Heart left ventricle (tissue), 16 donors: ENCODE data around the gene MGLL. TPM values are rescaled to one million over a fixed set of nuclear protein-coding genes. Genes with fewer than 3 reads are reported as not detected.

Experiments
- ATAC-seq, 4 donors: fragments of 200-7000 bp; cut with Tn5 transposase; one replicate each; pipeline ENCODE4 v1.9.1; 2020 to 2022; ENCODE audit warnings: moderate library complexity in 4 of 4, mild to moderate bottlenecking in 3 of 4, moderate number of reproducible peaks in 1 of 4
- DNase-seq, 5 donors: peaks; one replicate each; pipeline ENCODE4 v3.0.0-alpha.2; 2020
- H3K27ac ChIP-seq, 12 donors: fragments of 200-600 bp; sonication (generic) in 4 of 12; one replicate each; pipeline versions ENCODE4 v1.5.0 to v1.8.0; 2016 to 2022; ENCODE audit warnings: mild to moderate bottlenecking in 2 of 12
- H3K27me3 ChIP-seq, 9 donors: fragments of 200-600 bp; sonication (generic) in 2 of 9; one replicate each; pipeline versions ENCODE4 v1.5.1 to v1.8.0; 2016 to 2022; ENCODE audit warnings: mild to moderate bottlenecking in 3 of 9
- H3K36me3 ChIP-seq, 9 donors: fragments of 200-600 bp; sonication (generic) in 2 of 9; one replicate each; pipeline versions ENCODE4 v1.5.0 to v1.8.0; 2018 to 2022; ENCODE audit warnings: mild to moderate bottlenecking in 2 of 9
- H3K4me1 ChIP-seq, 12 donors: fragments of 200-600 bp; sonication (generic) in 4 of 12; one replicate each; pipeline versions ENCODE4 v1.5.0 to v1.8.0; 2016 to 2022; ENCODE audit warnings: mild to moderate bottlenecking in 3 of 12
- H3K4me3 ChIP-seq, 12 donors: fragments of 200-600 bp; sonication (generic) in 4 of 12; one replicate each; pipeline versions ENCODE4 v1.5.0 to v1.8.0; 2017 to 2022; ENCODE audit warnings: mild to moderate bottlenecking in 9 of 12, moderate library complexity in 4 of 12
- H3K9me3 ChIP-seq, 12 donors: fragments of 200-600 bp; sonication (generic) in 4 of 12; one replicate each; pipeline versions ENCODE4 v1.5.0 to v1.8.0; 2016 to 2022; ENCODE audit warnings: mild to moderate bottlenecking in 1 of 12
- CTCF ChIP-seq, 12 donors: fragments of 200-600 bp; sonication (generic) in 4 of 12; IDR thresholded peaks; one replicate each; pipeline versions ENCODE4 v1.5.0 to v1.8.0; 2018 to 2022; ENCODE audit warnings: antibody characterized with exemption in 12 of 12, mild to moderate bottlenecking in 5 of 12
- POLR2A ChIP-seq, 2 donors: fragments of 450-650 bp; IDR thresholded peaks; one replicate each; pipeline ENCODE4 v1.6.1; 2017; ENCODE audit warnings: antibody characterized with exemption in 2 of 2, mild to moderate bottlenecking in 2 of 2, moderate library complexity in 2 of 2
- WGBS, 4 donors: extraction: QIAGEN DNeasy Blood & Tissue Kit in 2 of 4; methylation state at CpG; one replicate each; pipeline versions ENCODE4 v1.1.5 to v1.1.7; 2013 to 2018; 5-methylcytosine and 5-hydroxymethylcytosine counted together
- intact Hi-C, 10 donors: fragments of 100-400 bp; cut with DNase I; formaldehyde crosslinking; loops; one replicate each; pipeline versions ENCODE4 v1.11.1 to v1.14.2; 2022
- polyA plus RNA-seq, 2 donors: library from polyadenylated mRNA; stranded (reverse); fragments of 200-250 nt; gene quantifications; one replicate each; pipeline ENCODE4 v1.2.3, GENCODE V29; 2013
- total RNA-seq, 9 donors: library from RNA; depleted of rRNA in 2 of 9; stranded (reverse); fragments of >200 nt in 2 of 9; fragmentation: NEBNext Ultra II Directional in 3 of 9; extraction: Animal tissue kit (Norgen Biotek cat#: 25700) in 3 of 9; gene quantifications; one replicate each; pipeline versions ENCODE4 v1.1.0 to v1.2.4, GENCODE V29; 2016 to 2023
- donor health status: ischemic (EF 13 %, LVEDD 7.1; RV severe dilation, severe dysfunction).
- donor health status: healthy with polysubstance abuse.
- donor health status: DM: no; HTN: yes; CAD: no.
- donor health status: DM: no; HTN: no; CAD: no.
- donor health status: ischemic (EF 25% LVEDD 6.9; RV normal size, moderate dysfunction).
- donor health status: ischemic (EF 25% LVEDD 5.7; RV mildly dilated, moderate dysfunction).
- donor health status: healthy.
- donor health status: DM: yes; HTN: yes; CAD: no.
- donor health status: ischemic (EF 35%, LVEDD 5.7; RV mildly dilated, moderate dysfunction).
- donor health status: nonischemic (EF 11% LVEDD 7.7; RV severe dilation, severe dysfunction).
- donor health status: DM: yes; HTN: yes; CAD: no.
- donor health status: PGD.
- donor health status: ischemic (EF 29% LVEDD 5.4; RV normal size, mild dysfunction).
- donor health status: nonischemic (EF 23%, LVEDD 6.1; RV moderate dilation, normal function).

The MGLL gene
- total and polyA plus RNA-seq, 11 donors, result 38.5 to 119 (median 78.9) TPM

- Histone ChIP-seq H3K36me3 (peaks cover 0 to 87% (median 60%) of the 10 kb centered on the region in 9 donors), H3K4me3 (peak overlapping the region in 1 of 12 donors; percentile 8), H3K27ac (peak overlapping the region in 11 of 12 donors; percentile 17 to 97 (median 91)), H3K9me3 (peaks cover 0 to 5% (median 0%) of the 10 kb centered on the region in 12 donors), H3K4me1 (peaks cover 10 to 89% (median 69%) of the 10 kb centered on the region in 12 donors), H3K27me3 (no peaks in the 10 kb centered on the region)
- DNase-seq (no peak), ATAC-seq (peak in 2 of 4 donors; percentile 8 to 32)
- intact Hi-C loops, result loop anchor here in 5 of 10 donors (5.0 to 10.0 kb wide), 4 partner anchors 34 to 71 kb away; no protein-coding TSS in a partner anchor
- TF ChIP-seq CTCF (IDR thresholded peaks at IDR 0.05) (no peak), POLR2A (IDR thresholded peaks at IDR 0.05) (no peak)
- 78 to 86% (median 80%) methylated on average over 23 of the region's 23 CpGs for WGBS, 4 donors
Observed at GRCh38 chr3:127815641-127816605, 6.4 kb downstream of the MGLL start.

- WGBS, 4 donors, result 55 to 73% (median 65%) methylated on average over 7 of the region's 7 CpGs
- H3K27me3 ChIP-seq, result no peaks in the 10 kb centered on the region
- H3K27ac ChIP-seq, result peak overlapping the region in 10 of 12 donors; percentile 30 to 97 (median 74)
- H3K4me1 ChIP-seq, result peaks cover 10 to 82% (median 68%) of the 10 kb centered on the region in 12 donors
- TF ChIP-seq CTCF (IDR thresholded peaks at IDR 0.05) (no peak), POLR2A (IDR thresholded peaks at IDR 0.05) (no peak)
- no peak overlapping the region for H3K4me3 ChIP-seq
- no peak for DNase-seq
- peaks cover 0 to 5% (median 0%) of the 10 kb centered on the region in 12 donors for H3K9me3 ChIP-seq
- no peak for ATAC-seq
- peaks cover 0 to 93% (median 69%) of the 10 kb centered on the region in 9 donors for H3K36me3 ChIP-seq
- intact Hi-C loops, result loop anchor here in 5 of 10 donors (5.0 to 10.0 kb wide), 4 partner anchors 33 to 70 kb away; no protein-coding TSS in a partner anchor
Observed at GRCh38 chr3:127815001-127815400, 7.3 kb downstream of the MGLL start.

GRCh38 chr3:127814325-127814781, 8.0 kb downstream of the MGLL start:
- intact Hi-C loops, result loop anchor here in 2 of 10 donors (10.0 kb wide), 2 partner anchors 60 to 70 kb away; no protein-coding TSS in a partner anchor
- ATAC-seq, result peak in 2 of 4 donors; percentile 3
- Histone ChIP-seq H3K4me1 (peaks cover 10 to 82% (median 67%) of the 10 kb centered on the region in 12 donors), H3K9me3 (peaks cover 0 to 5% (median 0%) of the 10 kb centered on the region in 12 donors), H3K27me3 (no peaks in the 10 kb centered on the region), H3K4me3 (no peak overlapping the region), H3K36me3 (peaks cover 2 to 93% (median 76%) of the 10 kb centered on the region in 9 donors), H3K27ac (peak overlapping the region in 11 of 12 donors; percentile 11 to 97 (median 58))
- TF ChIP-seq POLR2A (IDR thresholded peaks at IDR 0.05), result no peak
- no peak for TF ChIP-seq CTCF (IDR thresholded peaks at IDR 0.05)
- WGBS, 4 donors, result 31 to 54% (median 45%) methylated on average over 2 of the region's 2 CpGs
- no peak for DNase-seq

GRCh38 chr3:127812151-127812550, 10.2 kb downstream of the MGLL start:
- Histone ChIP-seq H3K27ac (no peak overlapping the region), H3K4me3 (no peak overlapping the region), H3K27me3 (no peaks in the 10 kb centered on the region), H3K9me3 (peaks cover 0 to 5% (median 0%) of the 10 kb centered on the region in 12 donors), H3K4me1 (peaks cover 7 to 71% (median 46%) of the 10 kb centered on the region in 12 donors), H3K36me3 (peaks cover 2 to 93% (median 78%) of the 10 kb centered on the region in 9 donors)
- intact Hi-C loops, result loop anchor here in 2 of 10 donors (10.0 kb wide), 2 partner anchors 57 to 67 kb away; no protein-coding TSS in a partner anchor
- no peak for ATAC-seq
- no peak for DNase-seq
- no peak for TF ChIP-seq CTCF (IDR thresholded peaks at IDR 0.05)
- TF ChIP-seq POLR2A (IDR thresholded peaks at IDR 0.05), result no peak
